Natural killer cell (primary cell): ENCODE measurements around the gene CCDC63. TPM values are rescaled to one million over a fixed set of nuclear protein-coding genes. Genes with fewer than 3 reads are reported as not detected.

Experiments used
- ATAC-seq, 3 donors: fragments of 150-1000 bp in 2 of 3; fragments of 200-7000 bp in 1 of 3; cut with Tn5 transposase; 1 replicate in 1 of 3; 2 replicates in 2 of 3; pipeline ENCODE4 v1.10.0; 2021; ENCODE audit warnings: mild to moderate bottlenecking in 2 of 3, moderate library complexity in 2 of 3
- DNase-seq, 2 donors: peaks; one replicate each; pipeline versions ENCODE4 v3.0.0 to v3.0.0-alpha.2; 2013 to 2021; ENCODE audit warnings: mixed read lengths in 1 of 2
- H3K27ac ChIP-seq: one replicate; pipeline ENCODE4 v1.5.1; 2013; ENCODE audit warnings: mild to moderate bottlenecking, low read length
- H3K27me3 ChIP-seq: one replicate; pipeline ENCODE4 v1.6.1; 2013; ENCODE audit warnings: low read length; ENCODE audit not compliant: control insufficient read depth, insufficient read depth
- H3K36me3 ChIP-seq: one replicate; pipeline ENCODE4 v1.6.1; 2013; ENCODE audit warnings: low read length; ENCODE audit not compliant: control insufficient read depth, insufficient read depth
- H3K4me1 ChIP-seq: one replicate; pipeline ENCODE4 v1.6.1; 2013; ENCODE audit warnings: low read length; ENCODE audit not compliant: control insufficient read depth, insufficient read depth
- H3K4me3 ChIP-seq: one replicate; pipeline ENCODE4 v1.5.1; 2013; ENCODE audit warnings: low read length
- H3K9me3 ChIP-seq: one replicate; pipeline ENCODE4 v1.6.1; 2013; ENCODE audit warnings: low read length; ENCODE audit not compliant: control insufficient read depth, insufficient read depth
- H3K27ac Mint-ChIP-seq, 2 donors: one replicate each; pipeline ENCODE4 v1.8.0; 2022; ENCODE audit warnings: mild to moderate bottlenecking in 2 of 2, mixed read lengths in 2 of 2, moderate library complexity in 1 of 2
- H3K27me3 Mint-ChIP-seq, 2 donors: one replicate each; pipeline ENCODE4 v1.8.0; 2022; ENCODE audit warnings: low read depth in 2 of 2, mixed read lengths in 2 of 2
- H3K36me3 Mint-ChIP-seq: one replicate; pipeline ENCODE4 v1.8.0; 2022; ENCODE audit warnings: mixed read lengths
- H3K4me1 Mint-ChIP-seq, 2 donors: one replicate each; pipeline ENCODE4 v1.8.0; 2022; ENCODE audit warnings: mixed read lengths in 2 of 2
- H3K4me3 Mint-ChIP-seq: one replicate; pipeline ENCODE4 v1.8.0; 2022; ENCODE audit warnings: mild to moderate bottlenecking, moderate library complexity, mixed read lengths
- H3K9me3 Mint-ChIP-seq, 2 donors: one replicate each; pipeline ENCODE4 v1.8.0; 2022; ENCODE audit warnings: mixed read lengths in 2 of 2
- CTCF ChIP-seq: fragments of 200-600 bp; IDR thresholded peaks from one replicate; pipeline ENCODE4 v1.8.0; 2022; ENCODE audit warnings: antibody characterized with exemption
- WGBS: methylation state at CpG from one replicate; pipeline ENCODE4 v1.1.7; 2013; ENCODE audit warnings: missing lambda C conversion rate; ENCODE audit not compliant: insufficient coverage; 5-methylcytosine and 5-hydroxymethylcytosine counted together
- intact Hi-C: fragments of 100-400 bp; cut with micrococcal nuclease; formaldehyde crosslinking; loops from one replicate; pipeline ENCODE4 v1.14.2; 2022
- total RNA-seq, 4 donors: library from RNA; stranded (reverse); fragments of 120-200 nt in 1 of 4; gene quantifications; one replicate each; pipeline versions ENCODE4 v1.2.3 to v1.2.4, GENCODE V29; 2013 to 2022

CCDC63 gene
- total RNA-seq, 3 donors from 2014 or later (not counting 1 experiment from before 2014, with no cell fraction given) = not detected

DNA sequence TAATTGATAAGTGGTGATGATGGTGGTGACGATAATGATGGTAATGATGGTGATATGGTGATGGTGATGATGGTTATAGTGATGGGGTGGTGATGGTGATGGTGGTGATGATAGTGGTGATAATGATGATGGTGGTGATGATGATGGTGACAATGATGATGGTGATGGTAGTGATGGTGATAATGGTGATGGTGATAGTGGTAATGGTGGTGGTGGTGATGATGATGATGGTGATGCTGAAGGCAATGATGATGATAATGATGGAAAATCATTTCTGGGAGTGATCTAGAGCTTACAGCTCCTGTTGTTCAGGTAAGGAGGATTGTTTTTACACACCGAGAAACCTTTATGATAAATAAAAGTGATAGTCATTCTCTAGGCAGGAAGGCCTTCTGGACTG lies 33.9 kb downstream of the CCDC63 start:
- no peaks in the 10 kb centered on the region for H3K4me1 Mint-ChIP-seq
- H3K36me3 Mint-ChIP-seq = no peaks in the 10 kb centered on the region
- H3K9me3 ChIP-seq = no peaks in the 10 kb centered on the region
- intact Hi-C loops = loop anchor here (10.0 kb wide), 1 partner anchor 526 kb away; no protein-coding TSS in a partner anchor
- no peak for ATAC-seq
- DNase-seq = no peak
- no peak for TF ChIP-seq CTCF
- no peaks in the 10 kb centered on the region for H3K4me1 ChIP-seq
- H3K4me3 ChIP-seq = no peak overlapping the region
- WGBS = 62% methylated on average over 2 of the region's 2 CpGs
- H3K27ac Mint-ChIP-seq = no peak overlapping the region
- H3K4me3 Mint-ChIP-seq = no peak overlapping the region
- H3K36me3 ChIP-seq = no peaks in the 10 kb centered on the region
- H3K27ac ChIP-seq = no peak overlapping the region
- peaks cover 0 to 4% of the 10 kb centered on the region in 2 donors for H3K27me3 Mint-ChIP-seq
- peaks cover 3% of the 10 kb centered on the region for H3K27me3 ChIP-seq
- peaks cover 0 to 4% of the 10 kb centered on the region in 2 donors for H3K9me3 Mint-ChIP-seq

GRCh38 chr12:110883251-110883650 lies 36.5 kb downstream of the CCDC63 start:
- H3K9me3 Mint-ChIP-seq = peaks cover 0 to 4% of the 10 kb centered on the region in 2 donors
- Histone ChIP-seq H3K9me3 (no peaks in the 10 kb centered on the region), H3K36me3 (no peaks in the 10 kb centered on the region), H3K27ac (no peak overlapping the region), H3K4me1 (peaks cover 11% of the 10 kb centered on the region), H3K27me3 (no peaks in the 10 kb centered on the region), H3K4me3 (no peak overlapping the region)
- TF ChIP-seq CTCF = no peak
- intact Hi-C loops = loop anchor here (10.0 kb wide), 1 partner anchor 528 kb away; no protein-coding TSS in a partner anchor
- 87% methylated on average over 4 of the region's 4 CpGs for WGBS
- H3K4me1 Mint-ChIP-seq = peaks cover 6% of the 10 kb centered on the region in 2 donors
- H3K36me3 Mint-ChIP-seq = no peaks in the 10 kb centered on the region
- H3K27ac Mint-ChIP-seq = no peak overlapping the region
- no peak overlapping the region for H3K4me3 Mint-ChIP-seq
- DNase-seq (no peak), ATAC-seq (no peak)
- no peaks in the 10 kb centered on the region for H3K27me3 Mint-ChIP-seq

DNA sequence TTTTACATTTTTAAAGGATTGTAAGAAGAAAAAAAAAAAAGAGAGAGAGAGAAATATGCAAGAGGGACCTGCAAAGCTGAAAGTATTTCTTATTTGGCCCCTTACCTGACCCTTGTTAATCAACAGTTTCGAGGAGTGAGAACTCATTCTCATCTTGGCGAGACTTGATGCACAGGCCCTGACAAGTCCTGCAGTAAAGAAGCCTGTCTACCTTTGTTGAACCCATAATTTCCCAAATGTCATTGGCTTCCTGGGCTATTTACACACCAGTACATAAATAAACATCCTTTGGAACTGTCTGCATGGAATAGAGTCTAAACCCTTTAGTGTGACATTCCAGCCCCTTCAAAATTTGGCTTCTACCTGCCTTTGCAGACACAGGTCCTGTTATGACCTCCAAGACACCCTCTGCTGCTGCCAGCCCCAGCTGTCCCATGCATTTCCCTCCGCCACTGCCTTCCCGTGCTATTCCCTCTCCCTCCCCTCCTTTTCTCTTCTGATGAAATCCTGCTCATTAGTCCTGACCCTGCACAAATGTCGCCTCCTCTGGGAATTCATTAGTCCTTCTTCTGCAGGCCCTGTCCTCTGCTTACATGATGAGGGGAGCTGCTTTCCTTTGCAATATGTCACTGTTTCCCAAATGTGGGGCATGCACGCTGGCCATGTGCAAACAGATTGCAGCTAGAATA lies 38.5 kb downstream of the CCDC63 start:
- Mint-ChIP-seq H3K4me1 (peaks cover 6 to 7% of the 10 kb centered on the region in 2 donors), H3K4me3 (peak overlapping the region; percentile 18), H3K27me3 (no peaks in the 10 kb centered on the region), H3K27ac (no peak overlapping the region), H3K36me3 (no peaks in the 10 kb centered on the region), H3K9me3 (peaks cover 0 to 4% of the 10 kb centered on the region in 2 donors)
- Histone ChIP-seq H3K4me3 (no peak overlapping the region), H3K9me3 (no peaks in the 10 kb centered on the region), H3K36me3 (no peaks in the 10 kb centered on the region), H3K27me3 (no peaks in the 10 kb centered on the region), H3K4me1 (peaks cover 11% of the 10 kb centered on the region), H3K27ac (no peak overlapping the region)
- TF ChIP-seq CTCF = no peak
- intact Hi-C loops = loop anchor here (5.0 to 10.0 kb wide), 2 partner anchors 373 to 530 kb away; no protein-coding TSS in a partner anchor
- ATAC-seq = no peak
- 91% methylated on average over 6 of the region's 6 CpGs for WGBS
- no peak for DNase-seq
